HEK293T (cell line): ENCODE results near the gene EXPH5.

Experiments used
- BHLHE40 ChIP-seq: fragments of 450-650 bp; IDR thresholded peaks from 2 replicates; pipeline ENCODE4 v1.6.1; 2016; ENCODE audit warnings: mild to moderate bottlenecking, moderate library complexity, borderline replicate concordance
- CTBP1 ChIP-seq: fragments of 450-650 bp; IDR thresholded peaks from 2 replicates; pipeline ENCODE4 v1.6.1; 2016; ENCODE audit warnings: borderline replicate concordance
- ELF4 ChIP-seq: fragments of 450-650 bp; IDR thresholded peaks from 2 replicates; pipeline ENCODE4 v1.6.1; 2017; ENCODE audit warnings: antibody characterized with exemption
- FOXA1 ChIP-seq: fragments of 450-650 bp; IDR thresholded peaks from 2 replicates; pipeline ENCODE4 v1.6.1; 2016; ENCODE audit warnings: mild to moderate bottlenecking
- FOXK2 ChIP-seq: fragments of 450-650 bp; IDR thresholded peaks from 2 replicates; pipeline ENCODE4 v1.6.1; 2016; ENCODE audit warnings: mild to moderate bottlenecking
- FOXM1 ChIP-seq: fragments of 450-650 bp; IDR thresholded peaks from 2 replicates; pipeline ENCODE4 v1.6.1; 2017; ENCODE audit warnings: mild to moderate bottlenecking, borderline replicate concordance
- HDGF ChIP-seq: fragments of 450-650 bp; IDR thresholded peaks from 2 replicates; pipeline ENCODE4 v1.6.1; 2017; ENCODE audit warnings: antibody characterized with exemption, borderline replicate concordance
- L3MBTL2 ChIP-seq: fragments of 450-650 bp; conservative IDR thresholded peaks from 2 replicates; pipeline ENCODE4 v1.6.1; 2016; ENCODE audit warnings: mild to moderate bottlenecking
- LEF1 ChIP-seq: fragments of 450-650 bp; IDR thresholded peaks from 2 replicates; pipeline ENCODE4 v1.6.1; 2017; ENCODE audit warnings: mild to moderate bottlenecking, borderline replicate concordance
- NFRKB ChIP-seq: fragments of 450-650 bp; IDR thresholded peaks from 2 replicates; pipeline ENCODE4 v1.6.1; 2016; ENCODE audit warnings: mild to moderate bottlenecking, moderate library complexity
- SP1 ChIP-seq: fragments of 450-650 bp; IDR thresholded peaks from 2 replicates; pipeline ENCODE4 v1.6.1; 2017
- SUZ12 ChIP-seq: fragments of 450-650 bp; IDR thresholded peaks from 2 replicates; pipeline ENCODE4 v1.6.1; 2016; ENCODE audit warnings: mild to moderate bottlenecking
- ZNF384 ChIP-seq: fragments of 450-650 bp; IDR thresholded peaks from 2 replicates; pipeline ENCODE4 v1.6.1; 2016
- TF ChIP-seq, protein P1 (sequence below): fragments of 450-650 bp; IDR thresholded peaks from 2 replicates; pipeline ENCODE4 v1.6.1; 2016

DNA sequence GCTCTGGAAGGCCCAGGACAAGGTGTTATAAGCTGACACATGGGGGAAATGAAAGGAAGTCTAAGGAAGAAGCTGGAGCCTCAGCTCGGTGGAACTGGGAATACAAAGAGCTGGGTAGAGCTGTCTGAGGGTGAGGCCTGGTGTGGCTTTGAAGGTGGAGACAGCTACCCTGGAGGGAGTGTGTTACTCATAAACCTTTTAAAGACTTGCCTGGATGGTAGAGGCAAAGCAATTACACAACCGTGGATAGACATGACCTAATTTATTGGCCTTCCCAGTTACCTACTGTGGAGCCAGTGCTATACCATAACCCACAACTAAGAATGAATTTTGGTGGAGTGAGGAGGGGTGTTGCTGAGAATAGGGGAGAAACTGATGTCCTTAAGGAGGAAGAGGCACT, 22.6 kb downstream of the EXPH5 start:
- TF ChIP-seq ZNF384: no peak
- TF ChIP-seq NFRKB: no peak
- no peak for TF ChIP-seq FOXA1
- TF ChIP-seq ELF4: no peak
- no peak for TF ChIP-seq CTBP1
- TF ChIP-seq HDGF: no peak
- no peak for TF ChIP-seq LEF1
- no peak for TF ChIP-seq FOXK2
- TF ChIP-seq BHLHE40: no peak
- TF ChIP-seq SUZ12: no peak
- TF ChIP-seq, protein P1, sequence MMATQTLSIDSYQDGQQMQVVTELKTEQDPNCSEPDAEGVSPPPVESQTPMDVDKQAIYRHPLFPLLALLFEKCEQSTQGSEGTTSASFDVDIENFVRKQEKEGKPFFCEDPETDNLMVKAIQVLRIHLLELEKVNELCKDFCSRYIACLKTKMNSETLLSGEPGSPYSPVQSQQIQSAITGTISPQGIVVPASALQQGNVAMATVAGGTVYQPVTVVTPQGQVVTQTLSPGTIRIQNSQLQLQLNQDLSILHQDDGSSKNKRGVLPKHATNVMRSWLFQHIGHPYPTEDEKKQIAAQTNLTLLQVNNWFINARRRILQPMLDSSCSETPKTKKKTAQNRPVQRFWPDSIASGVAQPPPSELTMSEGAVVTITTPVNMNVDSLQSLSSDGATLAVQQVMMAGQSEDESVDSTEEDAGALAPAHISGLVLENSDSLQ: peak; percentile 75
- no peak for TF ChIP-seq FOXM1
- no peak for TF ChIP-seq L3MBTL2
- TF ChIP-seq SP1: no peak
